Left colon (tissue), 2 donors: ENCODE results near the gene OCA2. TPM values are rescaled to one million over a fixed set of nuclear protein-coding genes. Genes with fewer than 3 reads are reported as not detected.

Experiments
- ATAC-seq: fragments of 200-7000 bp; cut with Tn5 transposase; one replicate; pipeline ENCODE4 v1.9.1; 2020; ENCODE audit warnings: mild to moderate bottlenecking, moderate library complexity
- DNase-seq, 2 donors: peaks; one replicate each; pipeline ENCODE4 v3.0.0-alpha.2; 2020
- intact Hi-C, 2 donors: fragments of 100-400 bp; cut with DNase I in 1 of 2; cut with micrococcal nuclease in 1 of 2; formaldehyde crosslinking; loops; one replicate each; pipeline versions ENCODE4 v1.11.2 to v1.14.0; 2022; cut with DNase I, micrococcal nuclease
- total RNA-seq, 2 donors: library from RNA; stranded (reverse); fragmentation: NEBNext Ultra II Directional; extraction: Animal tissue kit (Norgen Biotek cat#: 25700); gene quantifications; one replicate each; pipeline ENCODE4 v1.2.1, GENCODE V29; 2021
- donor health status: DM: no; HTN: no; CAD: no.
- donor health status: DM: yes; HTN: yes; CAD: no.

Gene OCA2
- total RNA-seq, 2 donors from 2014 or later: 0.18 to 0.31 TPM

DNA sequence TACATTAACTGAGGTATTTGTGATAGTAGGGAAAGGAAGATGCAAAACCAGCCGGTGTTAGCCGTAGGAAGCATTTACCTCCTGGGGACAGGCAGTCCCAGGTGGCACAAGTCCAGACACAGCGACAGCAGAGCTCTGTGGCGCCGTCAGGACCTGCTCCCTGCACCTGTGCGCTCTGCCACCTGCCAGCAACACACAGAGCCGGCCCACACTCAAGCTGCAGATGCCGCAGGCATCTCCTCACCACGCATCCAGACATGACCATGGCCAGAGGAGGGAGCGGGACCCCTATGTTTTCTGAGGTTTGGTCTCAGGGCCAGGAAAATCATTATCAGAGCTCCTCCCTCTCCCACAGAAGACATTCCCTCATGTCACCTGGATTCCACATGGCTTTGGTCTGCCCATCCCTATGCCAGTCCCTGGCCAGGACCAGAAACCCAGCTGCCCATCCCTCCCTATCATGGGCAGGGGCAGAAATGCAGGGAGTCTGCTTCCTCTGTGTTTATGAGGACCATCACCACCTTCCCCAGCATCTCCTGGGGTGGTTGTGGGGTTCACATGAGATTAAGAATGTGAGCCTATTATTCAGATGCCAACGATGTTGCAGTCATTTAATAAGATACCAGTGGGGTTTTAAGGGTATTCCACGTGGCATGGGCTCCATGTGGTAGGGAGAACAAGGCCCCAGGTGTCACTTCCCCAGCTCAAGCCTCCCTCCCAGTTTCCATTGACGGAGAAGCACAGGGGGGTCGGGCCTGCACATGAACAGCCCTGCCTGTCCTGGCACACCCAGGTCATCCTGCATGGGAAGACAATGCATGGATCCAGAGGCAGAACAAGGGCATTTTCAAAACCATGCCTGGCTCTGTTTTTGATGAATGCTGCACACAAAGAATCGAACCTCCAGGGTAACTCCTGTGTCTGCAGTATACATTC lies 251.1 kb downstream of the OCA2 start:
- intact Hi-C loops: no loop called here
- no peak for ATAC-seq
- no peak for DNase-seq

DNA sequence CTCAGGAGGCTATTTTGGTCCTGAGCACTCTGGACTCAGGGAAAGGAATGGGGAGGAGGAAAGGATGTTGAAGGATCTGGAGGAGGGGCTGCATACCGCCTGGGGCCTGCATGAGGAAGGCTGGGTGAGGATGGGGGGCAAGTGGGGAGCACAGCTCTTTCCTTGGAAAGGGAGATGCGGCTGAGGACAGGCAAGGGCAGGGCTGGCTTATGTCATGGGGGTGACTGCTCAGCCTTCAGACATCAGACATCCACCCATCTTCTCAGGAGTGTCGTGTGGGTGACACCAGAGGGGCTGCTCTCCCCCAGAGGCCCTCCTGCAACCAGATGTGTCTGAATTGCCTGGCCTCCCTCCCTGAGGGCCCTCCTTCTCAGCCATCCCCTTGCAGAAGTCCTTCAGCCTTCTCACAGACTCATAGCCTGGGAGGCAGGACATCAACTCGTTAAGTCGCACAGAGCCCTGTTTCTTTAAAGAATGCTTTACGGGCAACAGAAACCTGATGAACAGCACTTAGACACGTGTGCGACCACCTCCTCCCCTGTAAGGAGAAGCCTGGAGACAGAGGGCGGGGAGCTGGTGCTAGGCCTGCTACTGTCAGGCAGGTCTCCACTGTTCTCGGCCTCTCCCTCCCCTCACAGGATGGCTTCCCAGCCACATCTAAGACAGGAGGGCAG lies 252.3 kb downstream of the OCA2 start:
- ATAC-seq (no peak), DNase-seq (no peak)
- intact Hi-C loops: no loop called here

DNA sequence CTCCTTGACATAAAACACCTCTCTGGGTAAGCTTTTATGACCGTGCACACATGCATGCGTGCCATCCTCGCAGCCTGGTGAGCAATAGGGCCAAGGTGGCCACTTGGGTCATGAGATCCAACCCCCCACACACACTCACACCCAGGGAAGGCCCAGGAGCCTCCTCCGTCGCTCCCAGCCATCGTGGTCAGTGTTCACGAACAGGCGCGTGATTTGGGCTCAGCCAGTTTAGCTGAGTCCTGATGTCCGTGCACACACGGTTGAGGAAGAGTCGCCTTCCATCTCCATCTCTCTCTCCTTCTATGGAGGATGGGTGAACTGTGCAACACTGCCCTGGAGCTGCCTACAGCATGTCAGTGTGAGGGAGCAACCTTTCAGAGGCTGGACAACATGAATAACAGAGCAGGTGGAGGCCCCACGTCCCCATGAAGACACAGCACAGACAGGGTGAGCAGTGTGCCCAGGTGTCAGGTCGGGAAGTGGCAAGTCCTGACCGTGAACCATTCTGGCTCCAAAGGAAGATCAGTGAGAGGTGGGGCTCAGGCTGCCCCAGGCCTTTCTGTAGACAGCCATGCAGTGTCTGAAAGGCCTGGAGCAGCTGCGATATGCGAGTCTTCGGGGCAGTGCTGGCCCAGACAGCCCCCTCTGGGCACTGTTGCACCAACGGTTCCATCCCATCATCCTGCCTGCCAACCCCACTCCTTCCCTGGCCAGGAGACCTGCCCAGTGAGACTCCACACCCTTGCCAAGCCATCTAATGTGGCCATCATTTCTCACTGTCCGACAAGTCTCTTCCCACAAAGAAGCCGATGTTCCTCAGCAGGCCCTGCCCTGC lies 253.4 kb downstream of the OCA2 start:
- ATAC-seq: no peak
- DNase-seq: no peak
- intact Hi-C loops: no loop called here

DNA sequence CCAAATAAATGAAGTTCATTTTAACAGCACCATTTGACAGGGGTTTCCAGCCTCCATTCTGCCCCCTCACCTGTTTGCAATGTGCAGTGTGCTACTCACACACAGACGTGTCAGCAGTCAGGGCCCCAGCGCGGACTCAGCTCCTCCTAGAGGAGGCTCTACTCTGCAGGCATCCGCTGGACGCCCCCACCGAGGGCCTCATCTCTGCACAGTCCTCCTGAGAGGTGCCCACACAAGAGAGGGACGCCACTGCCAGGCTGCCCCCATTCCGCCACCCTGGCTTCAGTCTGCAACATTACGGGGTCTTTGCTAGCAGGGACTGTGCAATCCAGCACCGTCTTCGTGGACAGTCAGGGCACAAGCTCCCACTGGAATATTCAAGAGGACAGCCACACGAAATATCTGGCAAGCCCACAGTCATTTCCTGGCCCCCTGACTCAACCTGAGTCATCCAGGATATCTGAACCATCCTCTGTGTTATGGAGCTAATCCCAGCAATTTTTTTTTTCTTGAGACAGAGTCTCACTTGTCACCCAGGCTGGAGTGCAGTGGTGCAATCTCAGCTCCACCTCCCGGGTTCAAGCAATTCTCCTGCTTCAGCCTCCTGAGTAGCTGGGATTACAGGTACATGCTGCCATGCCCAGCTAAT lies 255.0 kb downstream of the OCA2 start:
- DNase-seq: no peak
- intact Hi-C loops: no loop called here
- ATAC-seq: no peak

DNA sequence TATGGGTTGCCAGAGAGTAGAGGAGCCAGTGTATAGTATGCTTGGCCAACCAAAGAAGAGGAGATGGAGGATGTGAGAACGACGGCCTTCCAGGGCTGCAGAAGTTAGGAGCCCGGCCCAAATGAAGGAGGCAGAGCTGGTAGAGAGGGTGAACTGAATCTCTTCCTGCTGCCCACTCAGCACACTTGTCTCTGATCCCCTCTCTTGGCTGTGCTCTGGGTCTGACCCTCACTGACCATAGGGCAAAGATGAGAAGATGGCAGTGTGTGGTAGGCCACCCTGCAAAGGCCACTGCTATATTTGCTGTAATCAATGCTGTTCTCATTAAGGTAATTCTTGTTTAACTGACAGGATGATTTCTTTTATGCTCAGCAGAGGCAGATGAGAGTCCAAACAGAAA lies 256.0 kb downstream of the OCA2 start:
- intact Hi-C loops: no loop called here
- DNase-seq (no peak), ATAC-seq (no peak)

DNA sequence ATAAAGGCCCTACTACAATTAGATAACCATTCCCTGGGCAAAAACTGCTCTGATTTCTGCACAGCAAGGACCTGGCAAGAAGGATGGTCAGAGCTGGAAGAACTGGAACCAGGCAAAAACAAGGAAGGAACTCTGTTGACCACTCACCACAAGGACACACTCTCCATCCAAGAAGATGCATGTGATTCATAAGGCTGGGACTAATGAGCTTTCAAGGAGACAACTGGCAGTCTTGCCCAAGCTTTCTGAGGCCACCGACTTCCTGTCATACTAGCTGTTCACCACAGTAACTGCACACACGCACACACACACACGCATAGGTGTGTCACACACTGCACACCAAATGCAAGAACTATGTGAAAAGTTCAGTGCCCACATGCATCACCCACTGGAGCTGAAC lies 256.6 kb downstream of the OCA2 start:
- DNase-seq: no peak
- ATAC-seq: no peak
- intact Hi-C loops: no loop called here

DNA sequence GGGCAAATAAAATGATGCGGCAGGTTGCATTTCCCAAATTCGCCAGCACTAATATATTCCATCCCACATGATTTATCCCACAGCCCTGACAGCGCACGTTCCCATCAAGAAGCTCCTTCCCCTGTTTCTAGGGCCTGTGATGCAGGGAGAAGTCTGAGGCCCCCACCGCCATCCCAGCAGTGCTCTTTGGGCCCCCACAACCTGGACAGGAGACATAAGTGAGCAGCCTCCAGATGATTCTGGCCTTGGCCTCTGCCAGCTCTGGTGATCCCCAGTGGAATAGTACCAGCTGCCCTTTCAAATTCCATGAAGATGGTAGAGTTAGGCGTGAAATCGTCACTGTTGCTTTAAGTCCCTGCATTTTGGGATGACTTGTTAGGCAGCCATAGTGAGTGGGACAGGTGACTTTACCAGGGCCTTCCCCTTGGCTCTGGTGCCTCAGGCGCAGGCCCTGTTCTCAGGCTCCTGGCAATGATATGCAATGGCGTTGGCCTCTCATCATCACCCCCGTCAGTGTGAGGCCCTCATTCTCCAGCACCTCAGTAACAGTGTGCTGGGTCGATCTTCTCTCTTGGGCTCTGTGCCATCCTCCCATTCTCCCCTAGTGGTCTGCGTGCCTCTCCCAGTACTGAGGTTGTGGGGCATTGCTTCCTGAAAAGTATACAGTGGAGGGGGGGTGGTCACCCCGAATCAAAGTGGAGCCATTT lies 263.7 kb downstream of the OCA2 start:
- intact Hi-C loops: no loop called here

DNA sequence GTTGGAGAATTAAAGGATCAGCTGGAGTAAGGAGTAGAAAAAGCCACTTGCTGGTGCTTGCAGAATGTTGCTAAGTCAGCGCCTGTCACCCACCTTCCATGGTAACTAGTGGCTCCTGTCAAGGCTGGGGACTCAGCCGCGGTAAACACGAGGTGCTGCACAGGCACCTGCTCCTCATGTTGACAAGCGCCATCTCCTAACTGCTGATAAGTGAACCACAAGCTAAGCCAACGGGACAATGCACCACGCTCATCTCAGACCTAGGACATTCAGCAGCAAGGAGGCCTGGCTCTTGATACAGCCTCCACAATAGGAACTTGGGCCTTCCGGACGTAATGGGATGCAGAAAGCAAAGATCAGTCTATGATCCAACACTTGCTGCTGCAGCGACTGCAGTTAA lies 264.4 kb downstream of the OCA2 start:
- intact Hi-C loops: no loop called here
- ATAC-seq: no peak
- DNase-seq: no peak

More for the DNA sequence above, 263.7 kb downstream of the OCA2 start:
- no peak for ATAC-seq
- DNase-seq: no peak

DNA sequence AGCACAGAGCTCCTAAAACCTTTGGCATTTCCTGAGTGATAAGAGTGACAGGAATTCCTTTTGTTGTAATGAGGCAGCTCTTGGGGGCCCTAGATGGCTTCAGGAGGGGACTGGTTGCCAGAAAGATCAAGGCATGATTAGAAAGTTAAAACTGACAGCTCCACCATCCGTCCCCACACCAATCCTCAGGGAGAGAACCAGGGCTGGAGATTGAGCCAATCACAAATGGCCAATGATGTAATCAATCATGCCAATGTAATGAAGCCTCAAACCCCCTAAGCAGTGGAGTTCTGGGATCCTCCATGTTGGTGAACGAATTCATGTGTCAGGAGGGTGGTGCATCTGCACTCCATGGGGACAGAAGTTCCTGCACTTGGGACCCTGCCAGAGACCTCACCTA lies 265.1 kb downstream of the OCA2 start:
- intact Hi-C loops: no loop called here
- ATAC-seq (no peak), DNase-seq (no peak)

DNA sequence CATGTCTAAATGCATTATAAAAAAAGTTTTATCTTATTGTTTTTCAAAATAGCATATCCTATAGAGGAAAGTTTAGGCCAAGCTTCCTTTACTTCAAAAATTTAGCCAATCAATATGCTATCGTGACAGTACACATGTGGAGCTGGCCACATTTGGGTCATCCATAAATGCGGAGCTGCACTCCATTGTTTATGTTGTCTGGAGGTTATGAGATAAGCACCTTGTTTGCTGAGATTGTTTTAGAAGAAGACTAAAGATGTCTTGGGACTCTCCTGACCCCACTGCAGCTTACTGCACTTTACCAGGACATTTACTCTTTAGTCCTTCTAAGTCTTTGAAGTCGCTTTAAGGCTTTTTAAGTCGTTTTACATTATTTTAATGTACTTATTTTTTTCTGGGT lies 265.9 kb downstream of the OCA2 start:
- intact Hi-C loops: no loop called here
- DNase-seq (no peak), ATAC-seq (no peak)

DNA sequence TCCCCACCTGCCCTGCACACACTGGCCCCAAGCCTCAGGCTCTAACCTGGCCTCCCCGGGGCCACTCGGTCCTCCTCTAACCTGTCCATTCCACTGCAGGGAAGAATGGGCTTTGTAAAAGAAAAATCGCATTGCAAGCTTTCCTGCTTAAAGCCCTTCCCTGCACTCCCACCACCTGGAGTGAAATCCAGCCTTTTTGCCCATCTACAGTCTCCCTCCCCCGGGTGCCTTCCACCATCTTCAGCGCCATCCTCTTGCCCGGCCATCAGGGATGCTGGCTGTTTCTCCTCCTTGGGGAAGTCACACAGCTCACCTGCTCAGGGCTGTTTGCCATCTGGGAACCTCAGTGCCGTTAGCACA lies 266.9 kb downstream of the OCA2 start:
- ATAC-seq (no peak), DNase-seq (no peak)
- intact Hi-C loops: no loop called here

DNA sequence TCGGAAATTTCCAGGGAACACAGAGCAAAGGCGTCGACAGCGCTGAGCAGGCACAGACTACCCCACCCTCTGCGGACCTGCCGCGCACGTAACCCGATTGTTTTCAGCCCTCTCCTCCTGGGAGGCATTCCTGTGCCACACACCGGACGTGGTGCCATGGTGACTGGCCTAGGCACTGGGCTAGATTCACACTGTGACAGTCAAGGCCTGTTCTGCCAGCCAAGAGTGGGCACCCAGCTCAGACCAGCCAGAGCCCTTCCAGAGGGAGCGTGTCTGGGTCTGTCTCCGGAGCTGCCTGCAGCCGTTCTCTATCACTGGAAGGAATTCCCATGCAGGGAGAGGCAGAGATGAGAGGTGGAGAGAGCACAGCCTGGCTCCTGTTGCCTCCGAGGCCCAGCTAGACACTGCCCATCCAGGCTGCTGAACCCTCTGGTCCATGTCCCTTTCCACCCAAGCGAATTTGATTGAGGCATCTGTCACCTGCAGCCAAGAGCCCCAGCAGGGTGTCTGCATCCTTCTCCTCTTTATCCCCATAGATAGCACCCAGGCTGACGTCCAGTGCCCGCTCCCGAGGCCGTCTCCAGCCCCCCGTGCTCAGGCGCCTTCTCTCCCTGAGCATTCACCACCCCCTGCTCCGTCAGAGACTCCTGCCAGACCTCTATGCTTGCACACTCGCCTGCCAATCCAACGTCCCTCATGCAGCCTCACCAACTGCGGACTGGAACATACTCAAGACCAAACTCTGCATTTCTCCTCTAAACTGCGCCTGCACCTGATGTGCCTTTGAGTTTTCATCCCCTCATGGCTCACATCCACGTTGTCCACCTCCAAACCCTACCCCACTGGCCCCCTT lies 267.5 kb downstream of the OCA2 start:
- no peak for ATAC-seq

DNA sequence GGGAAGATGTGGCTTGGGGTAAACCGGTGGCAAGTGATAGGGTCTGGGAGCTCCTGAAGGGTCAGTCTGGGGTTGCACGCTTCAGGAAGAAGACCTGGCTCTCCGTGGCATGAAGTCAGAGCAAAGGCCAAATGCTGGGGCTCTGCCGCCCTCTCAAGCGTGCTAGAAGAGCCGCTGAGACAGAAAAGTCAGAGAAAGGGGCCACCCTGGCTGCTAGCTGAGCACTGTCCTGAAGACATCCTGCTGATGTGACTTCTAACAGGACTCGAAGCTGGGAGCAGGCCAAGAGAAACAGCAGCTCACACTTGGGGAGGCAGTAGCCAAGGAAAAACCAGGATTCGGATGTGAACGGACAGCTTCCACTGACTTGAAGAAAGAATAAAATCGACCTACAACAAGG lies 270.4 kb downstream of the OCA2 start:
- DNase-seq: no peak
- no peak for ATAC-seq
- intact Hi-C loops: no loop called here

More for the DNA sequence above, 267.5 kb downstream of the OCA2 start:
- intact Hi-C loops: no loop called here
- DNase-seq: no peak

DNA sequence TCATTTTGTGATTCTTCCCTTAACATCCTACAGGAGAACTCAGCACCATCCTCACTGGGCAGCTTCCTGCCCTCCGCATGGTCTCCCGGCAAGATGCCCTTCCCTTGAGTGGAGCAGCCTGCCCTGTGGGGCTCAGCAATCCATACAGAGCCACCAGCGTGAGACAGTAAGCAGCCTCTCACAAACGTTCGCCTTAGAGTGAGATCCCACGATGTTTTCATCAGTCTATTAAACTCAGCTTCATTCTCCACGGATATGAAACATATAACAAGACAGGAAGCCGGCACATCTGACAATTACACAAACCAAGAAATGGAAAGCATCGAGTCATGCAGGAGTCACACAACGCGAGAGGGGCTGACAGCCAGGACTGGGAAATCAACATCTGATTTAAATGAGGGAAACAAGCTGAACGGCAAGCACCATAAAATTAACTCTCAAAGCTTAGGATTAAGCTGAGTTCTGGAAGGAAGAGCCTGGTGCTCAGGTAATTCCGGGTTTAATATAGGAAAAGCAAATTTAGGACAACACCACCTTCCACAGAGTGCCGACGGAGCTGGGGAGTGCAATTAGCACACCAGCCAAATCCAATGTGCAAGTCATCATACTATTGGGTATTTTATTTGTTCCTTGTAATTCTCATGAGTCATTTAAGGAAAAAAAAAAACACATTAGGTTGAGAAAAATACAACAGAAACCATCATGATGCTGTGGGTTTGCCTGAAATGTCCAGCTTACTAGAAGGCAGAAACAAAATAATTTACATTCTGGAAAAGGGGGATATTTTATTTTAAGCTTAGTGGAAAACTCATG lies 272.0 kb downstream of the OCA2 start:
- no peak for ATAC-seq
- no peak for DNase-seq
- intact Hi-C loops: no loop called here

DNA sequence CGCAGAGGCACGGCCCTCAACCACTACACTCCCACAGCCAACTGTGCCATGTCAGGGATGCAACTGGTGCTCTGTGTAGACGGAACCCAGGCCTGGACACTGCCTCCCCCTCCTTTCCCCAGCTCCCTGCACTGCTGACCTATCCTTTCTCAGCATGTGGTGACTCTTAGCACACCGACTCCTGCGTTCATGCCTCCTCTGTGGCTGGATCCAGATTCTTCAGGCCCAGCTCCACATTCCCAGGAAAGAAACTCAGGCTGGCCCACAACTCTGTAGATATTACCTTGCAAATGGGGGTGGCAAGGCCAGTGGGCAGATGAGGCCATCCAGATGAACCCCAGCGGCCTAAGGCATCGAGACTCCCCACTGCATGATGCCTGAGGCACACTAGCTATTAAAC lies 272.7 kb downstream of the OCA2 start:
- no peak for DNase-seq
- ATAC-seq: no peak
- intact Hi-C loops: no loop called here

DNA sequence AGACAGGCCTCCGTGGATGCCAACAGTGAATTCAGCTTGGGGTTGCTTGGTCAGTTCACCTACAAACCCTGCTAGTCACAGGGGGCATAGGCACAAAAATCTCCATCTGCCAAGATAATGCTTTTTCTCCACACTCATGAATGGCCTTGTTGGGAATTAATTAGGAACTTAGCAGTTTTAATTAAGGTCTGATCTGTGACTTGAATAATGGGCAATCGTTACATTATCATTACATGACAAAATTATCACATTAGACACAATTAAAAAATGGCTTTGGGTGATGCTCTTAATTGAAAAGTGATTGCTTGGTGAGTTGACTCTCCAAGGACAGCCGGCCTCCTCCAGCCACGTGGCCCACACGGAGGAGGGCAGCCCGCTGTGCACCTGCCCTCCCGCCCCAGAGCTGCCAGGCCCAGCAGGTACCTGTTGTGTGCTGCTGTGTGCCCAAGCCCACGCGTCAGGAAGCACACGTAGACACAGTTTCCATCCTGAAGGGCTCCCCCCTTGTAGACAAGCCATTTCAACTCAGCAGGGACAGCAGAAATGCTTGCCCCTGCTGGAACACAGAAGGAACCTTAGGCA lies 274.2 kb downstream of the OCA2 start:
- intact Hi-C loops: no loop called here
- ATAC-seq (no peak), DNase-seq (no peak)

DNA sequence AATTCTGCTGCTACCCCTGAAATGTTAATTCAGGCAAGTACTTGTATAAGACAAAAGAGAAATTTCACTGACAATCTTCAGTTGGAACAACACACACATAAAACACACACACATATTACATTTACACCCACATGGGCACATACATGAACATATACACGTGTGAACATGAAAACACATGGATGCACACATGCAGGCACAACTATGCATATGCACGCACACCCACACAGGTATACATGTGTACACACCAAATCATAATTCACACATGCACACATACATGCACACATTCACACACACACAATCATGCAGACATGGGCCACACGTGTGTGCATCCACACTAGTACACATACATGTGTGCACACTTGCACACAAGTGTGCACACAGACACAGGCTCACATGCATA lies 277.8 kb downstream of the OCA2 start:
- no peak for ATAC-seq
- intact Hi-C loops: no loop called here
- no peak for DNase-seq
